GM12878 (cell line): ENCODE data around the gene LEF1.

Source experiments
- CTCF ChIP-seq, 3 experiments: IDR thresholded peaks in 2 of 3; conservative IDR thresholded peaks in 1 of 3; 2 replicates each; pipeline ENCODE4 v1.5.1; 2011; ENCODE audit warnings: low read depth in 3 of 3, low read length in 3 of 3, mild to moderate bottlenecking in 3 of 3, control low read depth in 2 of 3, moderate library complexity in 2 of 3, inconsistent platforms in 1 of 3, mixed read lengths in 1 of 3; ENCODE audit not compliant: control insufficient read depth in 2 of 3, insufficient read depth in 1 of 3; ENCODE audit errors: extremely low read depth in 1 of 3
- SMC3 ChIP-seq: IDR thresholded peaks from 2 replicates; pipeline ENCODE4 v1.6.1; 2011; ENCODE audit warnings: low read length, improper control_type of control experiment, borderline replicate concordance
- STAT3 ChIP-seq: IDR thresholded peaks from 2 replicates; pipeline ENCODE4 v1.6.1; 2011; ENCODE audit warnings: low read depth, low read length, improper control_type of control experiment

- no peak for TF ChIP-seq CTCF (IDR thresholded peaks at IDR 0.05 in 2 of 3, conservative IDR thresholded peaks at IDR 0.05 in 1 of 3; ENCODE audit: control insufficient read depth in 2 of 3, extremely low read depth in 1 of 3, insufficient read depth in 1 of 3, low read depth in 3 of 3, low read length in 3 of 3)
- TF ChIP-seq SMC3: no peak
- TF ChIP-seq STAT3: no peak
Measured at GRCh38 chr4:108192056-108192455, 23.3 kb upstream of the LEF1 start.
